Memory B cell (primary cell): ENCODE data around the gene THBS4.

Source experiments
- ATAC-seq: fragments of 150-1000 bp; cut with Tn5 transposase; 2 replicates; pipeline ENCODE4 v1.10.0; 2021; ENCODE audit warnings: low read depth, mild to moderate bottlenecking, moderate library complexity
- DNase-seq, 2 donors: peaks; one replicate each; pipeline ENCODE4 v3.0.0; 2022; ENCODE audit warnings: low spot score in 2 of 2
- H3K27ac Mint-ChIP-seq: one replicate; pipeline ENCODE4 v1.8.0; 2022; ENCODE audit warnings: mild to moderate bottlenecking, moderate library complexity, mixed read lengths
- H3K27me3 Mint-ChIP-seq: one replicate; pipeline ENCODE4 v1.8.0; 2022; ENCODE audit warnings: mixed read lengths
- H3K36me3 Mint-ChIP-seq: one replicate; pipeline ENCODE4 v1.8.0; 2022; ENCODE audit warnings: mild to moderate bottlenecking, mixed read lengths
- H3K4me1 Mint-ChIP-seq: one replicate; pipeline ENCODE4 v1.8.0; 2022; ENCODE audit warnings: mixed read lengths
- H3K4me3 Mint-ChIP-seq: one replicate; pipeline ENCODE4 v1.8.0; 2022; ENCODE audit warnings: mild to moderate bottlenecking, moderate library complexity, mixed read lengths
- H3K9me3 Mint-ChIP-seq: one replicate; pipeline ENCODE4 v1.8.0; 2022; ENCODE audit warnings: mixed read lengths

Gene THBS4

GRCh38 chr5:80034559-80034958 lies 589 bp upstream of the THBS4 start:
- no peak overlapping the region for H3K27ac Mint-ChIP-seq
- peaks cover 23% of the 10 kb centered on the region for H3K27me3 Mint-ChIP-seq
- peaks cover 5% of the 10 kb centered on the region for H3K4me1 Mint-ChIP-seq
- ATAC-seq, result no peak
- H3K9me3 Mint-ChIP-seq, result no peaks in the 10 kb centered on the region
- H3K4me3 Mint-ChIP-seq, result no peak overlapping the region
- no peaks in the 10 kb centered on the region for H3K36me3 Mint-ChIP-seq
- no peak for DNase-seq

DNA sequence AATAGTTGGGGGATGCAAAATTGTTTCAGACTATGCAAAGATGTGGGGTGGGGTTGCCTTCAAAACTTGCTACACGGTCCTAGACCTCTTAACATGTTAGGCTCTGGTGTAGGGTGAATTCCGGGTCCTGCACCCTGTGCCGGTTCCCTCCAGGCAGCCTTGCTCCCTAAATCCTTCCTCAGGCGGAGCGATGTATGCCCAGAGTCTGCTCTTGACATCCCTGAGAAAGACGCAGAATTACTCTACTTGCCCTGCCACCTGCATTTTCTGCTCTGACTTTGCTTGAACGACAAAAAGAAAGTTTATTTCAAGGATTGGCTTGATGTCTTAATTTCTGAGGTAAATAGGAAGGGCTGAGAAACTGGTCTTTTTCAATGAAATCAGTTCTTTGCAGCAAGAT lies 691 bp downstream of the THBS4 start:
- Mint-ChIP-seq H3K27ac (no peak overlapping the region), H3K9me3 (no peaks in the 10 kb centered on the region), H3K36me3 (no peaks in the 10 kb centered on the region), H3K27me3 (peaks cover 25% of the 10 kb centered on the region), H3K4me1 (peaks cover 5% of the 10 kb centered on the region), H3K4me3 (no peak overlapping the region)
- no peak for DNase-seq
- no peak for ATAC-seq

DNA sequence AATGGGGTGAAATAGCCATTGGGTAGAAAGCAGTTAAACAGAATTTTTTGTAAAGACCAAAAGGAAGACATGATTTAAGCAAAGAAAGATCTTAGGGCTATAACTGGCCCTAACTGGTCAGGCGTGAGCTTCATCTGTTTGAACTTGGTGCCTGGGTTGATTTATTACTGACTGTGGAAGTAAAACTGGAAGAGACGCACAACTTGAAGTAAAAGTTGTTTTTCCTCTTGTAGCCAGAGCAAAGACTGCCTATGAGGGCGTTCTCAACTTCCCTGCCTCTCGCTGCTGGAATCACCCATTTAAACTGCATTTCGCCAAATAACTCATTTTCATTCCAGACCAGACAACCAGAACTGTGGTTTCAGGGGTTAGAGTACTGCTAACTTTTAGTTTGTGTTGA lies 1.5 kb downstream of the THBS4 start:
- ATAC-seq (no peak), DNase-seq (no peak)
- Mint-ChIP-seq H3K9me3 (no peaks in the 10 kb centered on the region), H3K4me1 (peaks cover 5% of the 10 kb centered on the region), H3K27me3 (peaks cover 27% of the 10 kb centered on the region), H3K27ac (no peak overlapping the region), H3K4me3 (no peak overlapping the region), H3K36me3 (no peaks in the 10 kb centered on the region)

DNA sequence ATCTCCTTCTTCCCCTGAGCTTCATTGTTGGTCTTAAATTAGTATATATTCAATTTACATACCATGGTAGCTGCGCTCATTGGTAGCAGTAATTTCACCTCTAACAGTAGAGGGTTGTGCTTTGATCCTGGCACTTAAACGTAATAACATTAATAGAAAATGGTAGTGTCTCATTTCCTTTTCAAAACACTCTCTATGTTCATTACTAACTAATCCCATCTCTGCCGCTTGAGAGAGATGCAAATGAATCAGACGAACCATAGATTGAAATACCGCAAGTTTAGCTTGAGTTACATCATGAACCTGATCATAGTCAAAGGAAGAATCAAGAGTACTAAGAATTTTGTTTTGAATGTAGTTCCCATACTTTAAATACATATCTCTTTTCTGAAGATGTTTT lies 2.2 kb downstream of the THBS4 start:
- Mint-ChIP-seq H3K27me3 (peaks cover 26% of the 10 kb centered on the region), H3K4me1 (peaks cover 5% of the 10 kb centered on the region), H3K27ac (no peak overlapping the region), H3K9me3 (no peaks in the 10 kb centered on the region), H3K36me3 (no peaks in the 10 kb centered on the region), H3K4me3 (no peak overlapping the region)
- ATAC-seq, result no peak
- no peak for DNase-seq

DNA sequence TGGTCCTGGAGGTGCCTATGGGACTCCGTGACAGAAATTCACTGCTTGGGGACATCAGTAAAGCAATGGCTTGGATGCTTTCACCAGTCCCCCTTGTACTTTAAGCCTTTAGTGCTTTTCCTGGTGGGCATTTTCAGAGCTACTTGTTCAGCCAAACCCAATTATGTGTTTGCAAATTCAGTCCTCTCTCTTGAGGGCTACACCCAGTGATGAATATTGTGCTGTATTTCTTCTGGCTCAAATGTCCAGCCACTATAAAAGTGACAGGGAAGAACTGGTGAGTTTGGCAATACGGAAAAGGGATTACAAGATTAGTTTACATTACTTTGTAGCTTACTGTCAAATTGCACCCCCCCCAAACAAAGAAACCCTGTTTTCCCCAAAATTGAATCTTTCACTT lies 4.5 kb downstream of the THBS4 start:
- Mint-ChIP-seq H3K9me3 (no peaks in the 10 kb centered on the region), H3K4me1 (peaks cover 5% of the 10 kb centered on the region), H3K36me3 (no peaks in the 10 kb centered on the region), H3K4me3 (no peak overlapping the region), H3K27ac (no peak overlapping the region), H3K27me3 (peaks cover 18% of the 10 kb centered on the region)
- DNase-seq, result no peak
- ATAC-seq, result no peak

- DNase-seq (no peak), ATAC-seq (no peak)
- Mint-ChIP-seq H3K4me3 (no peak overlapping the region), H3K36me3 (no peaks in the 10 kb centered on the region), H3K9me3 (no peaks in the 10 kb centered on the region), H3K27ac (no peak overlapping the region), H3K27me3 (peaks cover 13% of the 10 kb centered on the region), H3K4me1 (peaks cover 3% of the 10 kb centered on the region)
Measured at GRCh38 chr5:80041527-80041926, 6.4 kb downstream of the THBS4 start.

DNA sequence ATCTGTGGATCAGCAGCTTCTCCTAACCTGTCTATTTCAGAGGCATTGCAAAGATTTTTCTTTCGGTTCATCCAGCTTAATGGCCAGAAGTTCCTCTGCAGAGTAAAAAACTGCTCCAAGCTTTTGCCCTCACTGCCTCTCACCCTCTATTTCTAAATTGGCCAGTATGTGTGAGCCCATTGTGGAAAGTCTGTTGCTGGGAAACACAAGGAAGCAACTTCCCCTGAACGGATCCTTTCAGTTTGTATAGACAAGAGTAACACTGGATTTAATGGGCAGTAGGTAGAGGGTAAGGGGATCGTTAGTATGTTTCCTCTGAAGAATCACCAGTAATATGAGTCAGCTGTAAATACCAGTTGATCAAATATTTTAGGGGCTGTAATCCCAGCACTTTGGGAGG lies 7.2 kb downstream of the THBS4 start:
- Mint-ChIP-seq H3K9me3 (no peaks in the 10 kb centered on the region), H3K27ac (no peak overlapping the region), H3K36me3 (no peaks in the 10 kb centered on the region), H3K4me1 (peaks cover 2% of the 10 kb centered on the region), H3K27me3 (peaks cover 11% of the 10 kb centered on the region), H3K4me3 (no peak overlapping the region)
- no peak for DNase-seq
- ATAC-seq, result no peak

- Mint-ChIP-seq H3K4me1 (no peaks in the 10 kb centered on the region), H3K9me3 (no peaks in the 10 kb centered on the region), H3K36me3 (no peaks in the 10 kb centered on the region), H3K27me3 (peaks cover 11% of the 10 kb centered on the region), H3K27ac (no peak overlapping the region), H3K4me3 (no peak overlapping the region)
- ATAC-seq (no peak), DNase-seq (no peak)
Measured at GRCh38 chr5:80043187-80043586, 8.0 kb downstream of the THBS4 start.

GRCh38 chr5:80048084-80048780 lies 13.1 kb downstream of the THBS4 start:
- Mint-ChIP-seq H3K4me3 (no peak overlapping the region), H3K36me3 (no peaks in the 10 kb centered on the region), H3K4me1 (no peaks in the 10 kb centered on the region), H3K9me3 (no peaks in the 10 kb centered on the region), H3K27me3 (peaks cover 14% of the 10 kb centered on the region), H3K27ac (no peak overlapping the region)
- ATAC-seq, result no peak
- no peak for DNase-seq

DNA sequence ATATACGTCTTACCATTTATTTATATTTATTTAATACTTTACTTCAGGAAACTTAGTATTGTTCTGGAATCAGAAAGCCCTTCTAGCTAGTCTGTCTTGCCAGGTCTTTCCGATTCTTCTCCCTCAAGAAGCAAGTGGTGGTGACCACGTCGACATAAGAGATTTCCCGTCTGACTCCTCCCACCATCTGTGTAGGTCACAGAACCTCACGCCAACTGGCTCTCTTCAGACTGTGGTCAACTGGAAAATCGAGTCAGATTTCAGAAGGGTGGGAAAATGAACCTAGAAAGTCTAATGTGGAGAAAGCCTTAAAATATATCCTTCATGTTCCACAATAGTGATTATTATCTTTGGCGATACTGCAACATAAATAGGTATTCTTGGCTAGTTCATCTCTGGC lies 17.3 kb downstream of the THBS4 start:
- H3K9me3 Mint-ChIP-seq, result no peaks in the 10 kb centered on the region
- H3K4me1 Mint-ChIP-seq, result no peaks in the 10 kb centered on the region
- H3K4me3 Mint-ChIP-seq, result no peak overlapping the region
- H3K27me3 Mint-ChIP-seq, result peaks cover 13% of the 10 kb centered on the region
- ATAC-seq (no peak), DNase-seq (no peak)
- no peaks in the 10 kb centered on the region for H3K36me3 Mint-ChIP-seq
- no peak overlapping the region for H3K27ac Mint-ChIP-seq

GRCh38 chr5:80054682-80055081 lies 19.5 kb downstream of the THBS4 start:
- DNase-seq (no peak), ATAC-seq (no peak)
- Mint-ChIP-seq H3K27me3 (peaks cover 13% of the 10 kb centered on the region), H3K36me3 (no peaks in the 10 kb centered on the region), H3K4me3 (no peak overlapping the region), H3K9me3 (no peaks in the 10 kb centered on the region), H3K27ac (no peak overlapping the region), H3K4me1 (no peaks in the 10 kb centered on the region)

DNA sequence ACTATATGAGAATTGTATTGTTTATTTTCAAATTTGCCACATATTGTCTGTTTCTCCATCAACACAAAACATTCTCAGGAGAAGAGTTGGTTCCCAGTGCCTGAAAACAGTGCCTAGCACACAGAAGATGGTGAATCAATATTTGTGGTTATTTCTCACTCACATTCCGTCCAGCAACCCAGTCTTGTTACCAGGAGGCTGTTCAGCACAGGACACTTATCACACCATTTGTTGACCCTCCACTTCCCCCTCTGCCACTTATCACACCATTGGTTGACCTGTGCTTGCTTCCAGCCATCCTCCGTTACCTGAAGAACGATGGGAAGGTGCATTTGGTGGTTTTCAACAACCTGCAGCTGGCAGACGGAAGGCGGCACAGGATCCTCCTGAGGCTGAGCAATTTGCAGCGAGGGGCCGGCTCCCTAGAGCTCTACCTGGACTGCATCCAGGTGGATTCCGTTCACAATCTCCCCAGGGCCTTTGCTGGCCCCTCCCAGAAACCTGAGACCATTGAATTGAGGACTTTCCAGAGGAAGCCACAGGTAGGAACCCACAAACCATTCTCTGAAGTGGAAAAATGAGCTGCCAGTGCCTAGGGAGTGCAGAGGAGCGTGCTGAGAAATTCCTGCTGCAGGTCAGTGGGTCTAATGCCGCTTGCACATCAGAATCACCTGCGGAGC lies 20.5 kb downstream of the THBS4 start:
- Mint-ChIP-seq H3K36me3 (no peaks in the 10 kb centered on the region), H3K4me1 (no peaks in the 10 kb centered on the region), H3K27me3 (peaks cover 9% of the 10 kb centered on the region), H3K4me3 (no peak overlapping the region), H3K27ac (no peak overlapping the region), H3K9me3 (no peaks in the 10 kb centered on the region)
- no peak for ATAC-seq
- DNase-seq, result no peak

DNA sequence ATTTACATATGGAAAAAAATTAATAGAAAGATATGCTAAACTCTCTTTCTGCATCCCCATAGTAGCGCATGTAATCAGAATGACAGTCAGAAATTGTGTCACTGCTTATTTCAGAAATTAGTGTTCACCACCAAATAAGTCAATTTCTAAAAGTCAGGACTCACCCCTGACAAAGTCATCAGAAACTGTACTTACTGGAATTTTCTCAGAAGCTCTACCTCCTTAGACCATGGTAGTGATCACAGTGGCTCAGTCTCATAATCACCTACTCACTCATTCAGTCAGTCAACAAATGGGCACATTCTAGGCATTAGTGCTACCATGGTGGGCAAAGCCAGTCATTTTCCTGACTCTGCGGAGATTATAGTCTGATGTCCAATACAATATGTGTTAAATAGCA lies 22.0 kb downstream of the THBS4 start:
- Mint-ChIP-seq H3K27me3 (peaks cover 8% of the 10 kb centered on the region), H3K36me3 (no peaks in the 10 kb centered on the region), H3K4me3 (no peak overlapping the region), H3K27ac (no peak overlapping the region), H3K4me1 (no peaks in the 10 kb centered on the region), H3K9me3 (no peaks in the 10 kb centered on the region)
- ATAC-seq, result no peak
- DNase-seq, result no peak

- DNase-seq (no peak), ATAC-seq (no peak)
- no peaks in the 10 kb centered on the region for H3K9me3 Mint-ChIP-seq
- H3K27me3 Mint-ChIP-seq, result peaks cover 5% of the 10 kb centered on the region
- no peak overlapping the region for H3K27ac Mint-ChIP-seq
- H3K4me3 Mint-ChIP-seq, result no peak overlapping the region
- H3K4me1 Mint-ChIP-seq, result no peaks in the 10 kb centered on the region
- H3K36me3 Mint-ChIP-seq, result no peaks in the 10 kb centered on the region
Measured at GRCh38 chr5:80057921-80058320, 22.8 kb downstream of the THBS4 start.
